Spleen (tissue), 11 donors: Measurements from ENCODE around the gene CNTNAP5. TPM values are rescaled to one million over a fixed set of nuclear protein-coding genes. Genes with fewer than 3 reads are reported as not detected.

Source experiments
- DNase-seq: peaks from one replicate; pipeline ENCODE4 v3.0.0-alpha.2; 2020
- H3K27ac ChIP-seq, 8 donors: fragments of 200-600 bp; sonication (generic) in 7 of 8; 1 replicate in 4 of 8; 2 replicates in 4 of 8; pipeline versions ENCODE4 v1.5.0 to v1.8.0; 2016 to 2021; ENCODE audit warnings: inconsistent platforms in 4 of 8, mild to moderate bottlenecking in 4 of 8, moderate library complexity in 1 of 8
- H3K27me3 ChIP-seq, 7 donors: fragments of 200-600 bp; sonication (generic) in 6 of 7; replicated peaks in 1 of 7; 1 replicate in 4 of 7; 2 replicates in 3 of 7; pipeline versions ENCODE4 v1.5.0 to v1.8.0; 2016 to 2021; ENCODE audit warnings: inconsistent platforms in 3 of 7, mild to moderate bottlenecking in 1 of 7
- H3K36me3 ChIP-seq, 6 donors: fragments of 200-600 bp; sonication (generic) in 5 of 6; 1 replicate in 4 of 6; 2 replicates in 2 of 6; pipeline versions ENCODE4 v1.5.0 to v1.8.0; 2016 to 2021; ENCODE audit warnings: inconsistent platforms in 2 of 6
- H3K4me1 ChIP-seq, 6 donors: fragments of 200-600 bp; sonication (generic) in 5 of 6; 1 replicate in 3 of 6; 2 replicates in 3 of 6; pipeline versions ENCODE4 v1.5.0 to v1.8.0; 2016 to 2021; ENCODE audit warnings: inconsistent platforms in 3 of 6
- H3K4me3 ChIP-seq, 8 donors: fragments of 200-600 bp; sonication (generic) in 7 of 8; 1 replicate in 4 of 8; 2 replicates in 4 of 8; pipeline versions ENCODE4 v1.5.0 to v1.8.0; 2016 to 2021; ENCODE audit warnings: inconsistent platforms in 4 of 8, mild to moderate bottlenecking in 4 of 8, moderate library complexity in 2 of 8
- H3K9me3 ChIP-seq, 8 donors: fragments of 200-600 bp; sonication (generic) in 7 of 8; 1 replicate in 4 of 8; 2 replicates in 4 of 8; pipeline versions ENCODE4 v1.5.0 to v1.8.0; 2016 to 2021; ENCODE audit warnings: inconsistent platforms in 4 of 8
- CTCF ChIP-seq, 11 experiments: fragments of 200-600 bp in 7 of 11; fragments of 450-650 bp in 4 of 11; sonication (generic) in 4 of 11; IDR thresholded peaks in 8 of 11; conservative IDR thresholded peaks in 3 of 11; 1 replicate in 7 of 11; 2 replicates in 4 of 11; pipeline versions ENCODE4 v1.4.0 to v1.8.0; 2016 to 2021; ENCODE audit warnings: antibody characterized with exemption in 11 of 11, inconsistent platforms in 4 of 11, mild to moderate bottlenecking in 1 of 11
- POLR2A ChIP-seq, 3 donors: fragments of 450-650 bp; IDR thresholded peaks; one replicate each; pipeline ENCODE4 v1.5.1; 2017; ENCODE audit warnings: antibody characterized with exemption in 3 of 3, mild to moderate bottlenecking in 1 of 3
- POLR2AphosphoS5 ChIP-seq, 3 donors: sonication (generic); formaldehyde crosslinking; IDR thresholded peaks; one replicate each; pipeline ENCODE4 v1.5.1; 2017; ENCODE audit warnings: antibody characterized with exemption in 3 of 3
- WGBS, 5 donors: extraction: QIAGEN DNeasy Blood & Tissue Kit in 3 of 5; methylation state at CpG; one replicate each; pipeline versions ENCODE4 v1.1.5 to v1.1.7; 2013 to 2018; 5-methylcytosine and 5-hydroxymethylcytosine counted together
- intact Hi-C: fragments of 100-400 bp; cut with DNase I; formaldehyde crosslinking; loops from one replicate; pipeline ENCODE4 v1.15.0; 2023; ENCODE audit warnings: low total_unique reads
- polyA plus RNA-seq, 3 donors: library from polyadenylated mRNA; stranded (reverse); fragments of 200-250 nt; gene quantifications; one replicate each; pipeline ENCODE4 v1.2.1, GENCODE V29; 2013
- total RNA-seq, 7 donors: library from RNA; depleted of rRNA in 3 of 7; stranded (reverse); fragments of >200 nt in 3 of 7; fragmentation: NEBNext Ultra II Directional in 4 of 7; extraction: Animal tissue kit (Norgen Biotek cat#: 25700) in 4 of 7; gene quantifications; one replicate each; pipeline versions ENCODE4 v1.1.0 to v1.2.1, GENCODE V29; 2016 to 2021
- donor health status: healthy with polysubstance abuse.
- donor health status: DM: no; HTN: no; CAD: no; lungs with moderate emphysema.
- donor health status: DM: no; HTN: no; CAD: no.
- donor health status: Bipolar disorder and iron deficiency.
- donor health status: healthy.
- donor health status: DM: no; HTN: no; CAD: no.
- donor health status: DM: yes; HTN: yes; CAD: no.

CNTNAP5 gene
- total and polyA plus RNA-seq, 10 donors = 0.18 TPM; not detected in 9

GRCh38 chr2:124804014-124804940, 779.2 kb downstream of the CNTNAP5 start:
- Histone ChIP-seq H3K4me1 (no peaks in the 10 kb centered on the region), H3K9me3 (no peaks in the 10 kb centered on the region), H3K36me3 (no peaks in the 10 kb centered on the region), H3K27ac (no peak overlapping the region), H3K27me3 (no peaks in the 10 kb centered on the region), H3K4me3 (no peak overlapping the region)
- 50 to 58% (median 57%) methylated on average over 5 of the region's 5 CpGs for WGBS, 5 donors
- intact Hi-C loops = loop anchor here (10.0 kb wide), 1 partner anchor 769 kb away; no protein-coding TSS in a partner anchor
- TF ChIP-seq CTCF (IDR thresholded peaks at IDR 0.05 in 8 of 11, conservative IDR thresholded peaks at IDR 0.05 in 3 of 11) (peak in 7 of 11 experiments; percentile 24 to 60 (median 38)), POLR2AphosphoS5 (IDR thresholded peaks at IDR 0.05) (no peak)
- DNase-seq = no peak

GRCh38 chr2:124805060-124805459, 780.0 kb downstream of the CNTNAP5 start:
- intact Hi-C loops = loop anchor here (10.0 kb wide), 1 partner anchor 770 kb away; no protein-coding TSS in a partner anchor
- TF ChIP-seq CTCF (IDR thresholded peaks at IDR 0.05 in 8 of 11, conservative IDR thresholded peaks at IDR 0.05 in 3 of 11) (no peak), POLR2A (IDR thresholded peaks at IDR 0.05) (no peak), POLR2AphosphoS5 (IDR thresholded peaks at IDR 0.05) (no peak)

GRCh38 chr2:124810132-124810531, 785.0 kb downstream of the CNTNAP5 start:
- H3K36me3 ChIP-seq = no peaks in the 10 kb centered on the region
- H3K4me1 ChIP-seq = no peaks in the 10 kb centered on the region
- 34 to 45% (median 40%) methylated on average over 4 of the region's 4 CpGs for WGBS, 5 donors
- TF ChIP-seq CTCF (IDR thresholded peaks at IDR 0.05 in 8 of 11, conservative IDR thresholded peaks at IDR 0.05 in 3 of 11) (no peak), POLR2A (IDR thresholded peaks at IDR 0.05) (no peak), POLR2AphosphoS5 (IDR thresholded peaks at IDR 0.05) (no peak)
- H3K27me3 ChIP-seq = no peaks in the 10 kb centered on the region
- H3K4me3 ChIP-seq = no peak overlapping the region
- no peak for DNase-seq
- intact Hi-C loops = no loop called here
- H3K9me3 ChIP-seq = no peaks in the 10 kb centered on the region
- no peak overlapping the region for H3K27ac ChIP-seq

More at GRCh38 chr2:124805060-124805459, 780.0 kb downstream of the CNTNAP5 start:
- Histone ChIP-seq H3K4me1 (no peaks in the 10 kb centered on the region), H3K36me3 (no peaks in the 10 kb centered on the region), H3K9me3 (no peaks in the 10 kb centered on the region), H3K4me3 (no peak overlapping the region), H3K27me3 (no peaks in the 10 kb centered on the region), H3K27ac (no peak overlapping the region)
- no peak for DNase-seq
- 34 to 43% (median 38%) methylated on average over 3 of the region's 3 CpGs for WGBS, 5 donors
